ENCODE results near the gene CYP26C1. TPM values are rescaled to one million over a fixed set of nuclear protein-coding genes. Genes with fewer than 3 reads are reported as not detected.
A peak's percentile ranks its signal among the peaks of the same experiment; 100 is the strongest.

CYP26C1 gene
- total RNA-seq, 1 experiment from 2014 or later, result 0.09 TPM

GRCh38 chr10:93072713-93073538, 12.3 kb downstream of the CYP26C1 start:
- Histone ChIP-seq H3K4me1 (peaks cover 25% of the 10 kb centered on the region), H3K4me3 (ENCODE audit: low read depth, low read length) (peak overlapping the region; percentile 62), H3K9me3 (no peaks in the 10 kb centered on the region), H3K27me3 (replicated peaks; ENCODE audit: control insufficient read depth, insufficient read depth, low read length) (peaks cover 2% of the 10 kb centered on the region; the same call in 1 of the 2 replicates), H3K36me3 (ENCODE audit: control insufficient read depth, insufficient read depth, low read length) (no peaks in the 10 kb centered on the region)
- Mint-ChIP-seq H3K9me3 (ENCODE audit: unreplicated experiment) (no peaks in the 10 kb centered on the region), H3K27me3 (ENCODE audit: insufficient read depth, unreplicated experiment) (peaks cover 12% of the 10 kb centered on the region), H3K27ac (ENCODE audit: unreplicated experiment) (no peak overlapping the region), H3K4me1 (ENCODE audit: low read depth, unreplicated experiment) (peaks cover 5% of the 10 kb centered on the region), H3K4me3 (ENCODE audit: unreplicated experiment) (peak overlapping the region; percentile 74), H3K36me3 (ENCODE audit: insufficient read depth, unreplicated experiment) (peaks cover 6% of the 10 kb centered on the region)
- TF ChIP-seq, protein P1, sequence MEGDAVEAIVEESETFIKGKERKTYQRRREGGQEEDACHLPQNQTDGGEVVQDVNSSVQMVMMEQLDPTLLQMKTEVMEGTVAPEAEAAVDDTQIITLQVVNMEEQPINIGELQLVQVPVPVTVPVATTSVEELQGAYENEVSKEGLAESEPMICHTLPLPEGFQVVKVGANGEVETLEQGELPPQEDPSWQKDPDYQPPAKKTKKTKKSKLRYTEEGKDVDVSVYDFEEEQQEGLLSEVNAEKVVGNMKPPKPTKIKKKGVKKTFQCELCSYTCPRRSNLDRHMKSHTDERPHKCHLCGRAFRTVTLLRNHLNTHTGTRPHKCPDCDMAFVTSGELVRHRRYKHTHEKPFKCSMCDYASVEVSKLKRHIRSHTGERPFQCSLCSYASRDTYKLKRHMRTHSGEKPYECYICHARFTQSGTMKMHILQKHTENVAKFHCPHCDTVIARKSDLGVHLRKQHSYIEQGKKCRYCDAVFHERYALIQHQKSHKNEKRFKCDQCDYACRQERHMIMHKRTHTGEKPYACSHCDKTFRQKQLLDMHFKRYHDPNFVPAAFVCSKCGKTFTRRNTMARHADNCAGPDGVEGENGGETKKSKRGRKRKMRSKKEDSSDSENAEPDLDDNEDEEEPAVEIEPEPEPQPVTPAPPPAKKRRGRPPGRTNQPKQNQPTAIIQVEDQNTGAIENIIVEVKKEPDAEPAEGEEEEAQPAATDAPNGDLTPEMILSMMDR (IDR thresholded peaks at IDR 0.05; ENCODE audit: insufficient read depth in 1 of 2, low read depth in 1 of 2, low read length in 1 of 2, severe bottlenecking in 1 of 2, unreplicated experiment in 1 of 2), result no peak
- intact Hi-C loops (cut with micrococcal nuclease; ENCODE audit: unreplicated experiment), result loop anchor here (2.0 kb wide), 2 partner anchors 188 to 216 kb away; no protein-coding TSS in a partner anchor
- DNase-seq, result no peak
- CTCF ChIA-PET, result interaction anchor here (0.5 to 1.6 kb wide), 5 partner anchors 185 to 221 kb away, joined by 3 to 6 read pairs (median 4); no protein-coding TSS in a partner anchor
- POLR2A ChIA-PET, result interaction anchor here (1.2 kb wide), 1 partner anchor 423 kb away, joined by 3 read pairs; the partner anchor contains the start of gene CEP55
- no TSS peak for BruUV-seq (replicated peaks)

- Histone ChIP-seq H3K27me3 (replicated peaks; ENCODE audit: control insufficient read depth, insufficient read depth, low read length) (peaks cover 2% of the 10 kb centered on the region; the same call in 1 of the 2 replicates), H3K36me3 (ENCODE audit: control insufficient read depth, insufficient read depth, low read length) (no peaks in the 10 kb centered on the region), H3K4me3 (ENCODE audit: low read depth, low read length) (peak within 1 kb of the TSS; percentile 62), H3K9me3 (no peaks in the 10 kb centered on the region), H3K4me1 (peaks cover 30% of the 10 kb centered on the region)
- CTCF ChIA-PET, result interaction anchor here (0.7 kb wide), 2 partner anchors 214 to 221 kb away, joined by 3 to 5 read pairs; no protein-coding TSS in a partner anchor
- no peaks in the 10 kb centered on the region for H3K9me3 Mint-ChIP-seq (ENCODE audit: unreplicated experiment)
- no peak within 1 kb of the TSS for H3K27ac Mint-ChIP-seq (ENCODE audit: unreplicated experiment)
- POLR2A ChIA-PET, result interaction anchor here (1.2 kb wide), 1 partner anchor 423 kb away, joined by 3 read pairs; the partner anchor contains the start of gene CEP55
- H3K36me3 Mint-ChIP-seq (ENCODE audit: insufficient read depth, unreplicated experiment), result peaks cover 2% of the 10 kb centered on the region
- intact Hi-C loops (cut with micrococcal nuclease; ENCODE audit: unreplicated experiment), result loop anchor here (2.0 kb wide), 2 partner anchors 189 to 215 kb away; no protein-coding TSS in a partner anchor
- H3K4me1 Mint-ChIP-seq (ENCODE audit: low read depth, unreplicated experiment), result peaks cover 7% of the 10 kb centered on the region
- no TSS peak for BruUV-seq (replicated peaks)
- H3K27me3 Mint-ChIP-seq (ENCODE audit: insufficient read depth, unreplicated experiment), result peaks cover 9% of the 10 kb centered on the region
- DNase-seq, result peak in 1 of 2 experiments; percentile 57
- TF ChIP-seq, protein P1 (IDR thresholded peaks at IDR 0.05; ENCODE audit: insufficient read depth in 1 of 2, low read depth in 1 of 2, low read length in 1 of 2, severe bottlenecking in 1 of 2, unreplicated experiment in 1 of 2), result no peak
- H3K4me3 Mint-ChIP-seq (ENCODE audit: unreplicated experiment), result peak within 1 kb of the TSS; percentile 74
These were observed 13.0 kb downstream of the CYP26C1 start, which contains the start of gene CYP26A1 for GRCh38 chr10:93073539-93074146. Gene CYP26A1 (plus strand): TSS chr10:93073893. CDS start chr10:93073935, 42 bp downstream.

DNA sequence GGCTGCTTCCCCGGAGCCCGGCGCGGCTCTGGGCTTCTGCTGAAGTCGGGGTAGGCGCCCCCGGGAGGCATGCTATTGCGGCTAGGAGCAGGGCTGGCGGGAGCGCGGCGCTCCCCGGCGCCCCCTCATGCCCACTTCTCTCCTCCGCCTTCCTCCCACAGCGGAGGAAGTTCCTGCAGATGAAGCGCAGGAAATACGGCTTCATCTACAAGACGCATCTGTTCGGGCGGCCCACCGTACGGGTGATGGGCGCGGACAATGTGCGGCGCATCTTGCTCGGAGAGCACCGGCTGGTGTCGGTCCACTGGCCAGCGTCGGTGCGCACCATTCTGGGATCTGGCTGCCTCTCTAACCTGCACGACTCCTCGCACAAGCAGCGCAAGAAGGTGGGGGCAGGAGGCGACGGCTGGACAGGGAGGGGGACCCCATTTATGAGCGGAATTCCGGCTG, 13.6 kb downstream of the CYP26C1 start:
- no peak overlapping the region for H3K27ac Mint-ChIP-seq (ENCODE audit: unreplicated experiment)
- H3K27me3 Mint-ChIP-seq (ENCODE audit: insufficient read depth, unreplicated experiment), result peaks cover 7% of the 10 kb centered on the region
- peaks cover 7% of the 10 kb centered on the region for H3K4me1 Mint-ChIP-seq (ENCODE audit: low read depth, unreplicated experiment)
- H3K36me3 ChIP-seq (ENCODE audit: control insufficient read depth, insufficient read depth, low read length), result no peaks in the 10 kb centered on the region
- no peaks in the 10 kb centered on the region for H3K9me3 Mint-ChIP-seq (ENCODE audit: unreplicated experiment)
- H3K4me3 ChIP-seq (ENCODE audit: low read depth, low read length), result peak overlapping the region; percentile 62
- ChIA-PET POLR2A (no interaction called here), CTCF (interaction anchor here (0.6 kb wide), 1 partner anchor 263 kb away, joined by 5 read pairs; no protein-coding TSS in a partner anchor)
- intact Hi-C loops (cut with micrococcal nuclease; ENCODE audit: unreplicated experiment), result no loop called here
- peak in 1 of 2 experiments; percentile 54 for DNase-seq
- H3K9me3 ChIP-seq, result no peaks in the 10 kb centered on the region
- BruUV-seq (replicated peaks), result no TSS peak
- peaks cover 29% of the 10 kb centered on the region for H3K4me1 ChIP-seq
- peaks cover 2% of the 10 kb centered on the region; the same call in 1 of the 2 replicates for H3K27me3 ChIP-seq (replicated peaks; ENCODE audit: control insufficient read depth, insufficient read depth, low read length)
- H3K36me3 Mint-ChIP-seq (ENCODE audit: insufficient read depth, unreplicated experiment), result no peaks in the 10 kb centered on the region
- H3K4me3 Mint-ChIP-seq (ENCODE audit: unreplicated experiment), result peak overlapping the region; percentile 74
- TF ChIP-seq, protein P1 (IDR thresholded peaks at IDR 0.05; ENCODE audit: insufficient read depth in 1 of 2, low read depth in 1 of 2, low read length in 1 of 2, severe bottlenecking in 1 of 2, unreplicated experiment in 1 of 2), result peak in 1 of 2 experiments; percentile 38

Data from Caco-2 (cell line).